ENCODE results near the gene HEPN1.
"Not testable (repeated sequence)": the region's sequence is repeated elsewhere in the genome, so short reads cannot be mapped to it uniquely, and the experiment has no call there.

The HEPN1 gene

GRCh38 chr11:124944565-124944964 is 25.5 kb downstream of the HEPN1 start:
- DNase-seq = no peak

- no peak for DNase-seq
Measured at GRCh38 chr11:124945826-124946225, 26.8 kb downstream of the HEPN1 start.

DNA sequence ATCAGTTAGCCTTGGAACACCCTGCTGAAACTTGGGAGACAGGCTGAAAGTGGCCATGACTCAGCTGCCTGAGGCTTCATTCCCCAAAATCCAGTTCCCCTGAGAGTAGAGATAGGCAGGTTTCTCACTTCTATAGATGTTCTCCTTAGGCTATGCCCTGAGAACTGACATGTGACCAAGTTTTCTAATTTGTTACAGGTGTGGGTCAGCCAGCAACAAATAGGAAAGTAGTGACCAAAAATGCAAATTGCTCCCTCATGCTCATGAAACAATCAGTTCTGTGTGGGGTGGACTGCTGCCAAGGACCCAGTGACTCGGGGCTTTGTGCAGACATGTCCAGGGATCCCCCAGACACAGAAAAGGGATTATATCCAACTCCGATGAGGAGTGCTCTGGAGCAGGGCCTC is 27.7 kb downstream of the HEPN1 start:
- DNase-seq = no peak

- no peak for DNase-seq
Measured at GRCh38 chr11:124950601-124951330, 31.7 kb downstream of the HEPN1 start.

- no peak for DNase-seq
Measured at GRCh38 chr11:124951341-124951740, 32.3 kb downstream of the HEPN1 start.

GRCh38 chr11:124953753-124954589 is 34.9 kb downstream of the HEPN1 start, which contains the start of gene CCDC15:
Gene CCDC15, plus strand, starts transcription at chr11:124954202. Its CDS starts 531 bp downstream, at chr11:124954733.
- peak; percentile 99 for DNase-seq

GRCh38 chr11:124954590-124954955 is 35.5 kb downstream of the HEPN1 start:
- DNase-seq = no peak

- no peak for DNase-seq
Measured at GRCh38 chr11:124955035-124955434, 36.0 kb downstream of the HEPN1 start.

DNA sequence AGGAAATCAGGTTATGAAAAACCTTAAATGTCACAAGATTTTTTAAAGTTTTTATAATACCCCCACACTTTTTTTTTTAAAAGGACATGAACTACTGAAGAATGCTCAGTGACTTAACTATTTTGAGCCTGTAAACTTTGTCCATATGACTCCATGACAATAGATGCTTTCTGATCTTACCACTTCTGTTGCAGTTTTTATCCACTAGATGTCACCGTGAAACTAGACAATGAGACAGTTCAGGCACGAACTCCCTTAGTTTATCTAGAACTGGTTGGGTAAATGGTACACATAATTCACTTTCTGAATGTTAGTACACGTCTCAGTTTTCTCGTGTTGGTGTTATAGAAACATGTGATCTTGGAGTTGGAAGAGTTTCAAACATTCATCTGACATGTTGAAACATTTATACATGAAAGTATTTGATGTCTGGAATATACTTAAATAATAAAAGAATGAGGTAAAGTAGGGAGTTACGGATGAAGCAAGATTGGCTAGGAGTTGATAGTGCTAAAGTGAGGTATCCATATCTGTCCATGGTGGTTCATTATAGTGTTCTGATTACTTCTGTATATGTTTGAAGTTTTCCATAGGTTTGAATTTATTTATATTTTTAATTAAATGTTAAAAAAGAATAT is 43.0 kb downstream of the HEPN1 start:
- peak; percentile 26 for DNase-seq

- DNase-seq = not testable (repeated sequence)
Measured at GRCh38 chr11:124968197-124968596, 49.1 kb downstream of the HEPN1 start.
